Measurements from ENCODE around the gene RAB30. TPM values are rescaled to one million over a fixed set of nuclear protein-coding genes. Genes with fewer than 3 reads are reported as not detected.
"Not testable (repeated sequence)": the region's sequence is repeated elsewhere in the genome, so short reads cannot be mapped to it uniquely, and the experiment has no call there.

RAB30 gene
- total and polyA plus RNA-seq, 3 donors from 2014 or later, result 11.4 to 13.1 (median 12.3) TPM

- Histone ChIP-seq H3K27ac (no peak overlapping the region), H3K36me3 (ENCODE audit: low read depth, missing control alignments) (no peaks in the 10 kb centered on the region), H3K9me3 (no peaks in the 10 kb centered on the region), H3K27me3 (no peaks in the 10 kb centered on the region), H3K4me1 (no peaks in the 10 kb centered on the region), H3K4me3 (no peak overlapping the region)
- DNase-seq, result no peak
- 91 to 93% methylated on average over 4 of the region's 4 CpGs for WGBS, 2 donors
- TF ChIP-seq CTCF (IDR thresholded peaks at IDR 0.05), result no peak
- no peak for TF ChIP-seq POLR2A (IDR thresholded peaks at IDR 0.05)
- intact Hi-C loops (cut with DNase I; ENCODE audit: low total_unique reads), result no loop called here
Measured at GRCh38 chr11:82967381-82967780, 104.3 kb downstream of the RAB30 start.

- H3K27me3 ChIP-seq; H3K4me3 ChIP-seq; intact Hi-C loops (cut with DNase I; ENCODE audit: low total_unique reads); H3K9me3 ChIP-seq; H3K36me3 ChIP-seq (ENCODE audit: low read depth, missing control alignments); DNase-seq; H3K27ac ChIP-seq; H3K4me1 ChIP-seq: not testable (repeated sequence)
Measured at GRCh38 chr11:82962021-82962420, 109.7 kb downstream of the RAB30 start.

- TF ChIP-seq CTCF (IDR thresholded peaks at IDR 0.05) (no peak), POLR2A (IDR thresholded peaks at IDR 0.05) (no peak)
- 89 to 95% methylated on average over 2 of the region's 2 CpGs for WGBS, 2 donors
- Histone ChIP-seq H3K27me3 (no peaks in the 10 kb centered on the region), H3K36me3 (ENCODE audit: low read depth, missing control alignments) (no peaks in the 10 kb centered on the region), H3K4me3 (no peak overlapping the region), H3K9me3 (no peaks in the 10 kb centered on the region), H3K27ac (no peak overlapping the region), H3K4me1 (no peaks in the 10 kb centered on the region)
- DNase-seq, result no peak
- intact Hi-C loops (cut with DNase I; ENCODE audit: low total_unique reads), result no loop called here
Measured at GRCh38 chr11:82960779-82961143, 110.9 kb downstream of the RAB30 start.

- intact Hi-C loops (cut with DNase I; ENCODE audit: low total_unique reads), result no loop called here
- no peak for TF ChIP-seq CTCF (IDR thresholded peaks at IDR 0.05)
- no peak for TF ChIP-seq POLR2A (IDR thresholded peaks at IDR 0.05)
- no peaks in the 10 kb centered on the region for H3K27me3 ChIP-seq
- H3K27ac ChIP-seq, result no peak overlapping the region
- DNase-seq, result no peak
- H3K9me3 ChIP-seq, result no peaks in the 10 kb centered on the region
- WGBS, 2 donors, result 82 to 84% methylated on average over 5 of the region's 5 CpGs
- no peak overlapping the region for H3K4me3 ChIP-seq
- H3K36me3 ChIP-seq (ENCODE audit: low read depth, missing control alignments), result no peaks in the 10 kb centered on the region
- no peaks in the 10 kb centered on the region for H3K4me1 ChIP-seq
Measured at GRCh38 chr11:82959987-82960778, 111.5 kb downstream of the RAB30 start.

- H3K27me3 ChIP-seq; H3K4me3 ChIP-seq; H3K36me3 ChIP-seq (ENCODE audit: low read depth, missing control alignments); H3K27ac ChIP-seq; DNase-seq; H3K9me3 ChIP-seq; H3K4me1 ChIP-seq; intact Hi-C loops (cut with DNase I; ENCODE audit: low total_unique reads): not testable (repeated sequence)
- 76 to 81% methylated on average over 5 to 9 of the region's 9 CpGs for WGBS, 2 donors
Measured at GRCh38 chr11:82955736-82956453, 115.8 kb downstream of the RAB30 start.

- H3K36me3 ChIP-seq (ENCODE audit: low read depth, missing control alignments); H3K27me3 ChIP-seq; DNase-seq; H3K4me3 ChIP-seq; H3K4me1 ChIP-seq; H3K27ac ChIP-seq; intact Hi-C loops (cut with DNase I; ENCODE audit: low total_unique reads); H3K9me3 ChIP-seq: not testable (repeated sequence)
- WGBS, 2 donors, result 89 to 95% methylated on average over 2 of the region's 2 CpGs
Measured at GRCh38 chr11:82950502-82950901, 121.2 kb downstream of the RAB30 start.
